Measurements from ENCODE around the gene SH2D3A.

- TF ChIP-seq CTCF (IDR thresholded peaks at IDR 0.05) (no peak), TCF7L2 (IDR thresholded peaks at IDR 0.05; ENCODE audit: low read depth, low read length) (no peak), POLR2AphosphoS5 (IDR thresholded peaks at IDR 0.05; ENCODE audit: low read depth, low read length) (no peak)
Observed at GRCh38 chr19:6743714-6744380, 23.4 kb downstream of the SH2D3A start.
